ENCODE results near the gene HPSE. TPM values are rescaled to one million over a fixed set of nuclear protein-coding genes. Genes with fewer than 3 reads are reported as not detected.
"Not testable (repeated sequence)": the region's sequence is repeated elsewhere in the genome, so short reads cannot be mapped to it uniquely, and the experiment has no call there.

HPSE gene
- total RNA-seq, 1 donor from 2014 or later, result 1.8 TPM

DNA sequence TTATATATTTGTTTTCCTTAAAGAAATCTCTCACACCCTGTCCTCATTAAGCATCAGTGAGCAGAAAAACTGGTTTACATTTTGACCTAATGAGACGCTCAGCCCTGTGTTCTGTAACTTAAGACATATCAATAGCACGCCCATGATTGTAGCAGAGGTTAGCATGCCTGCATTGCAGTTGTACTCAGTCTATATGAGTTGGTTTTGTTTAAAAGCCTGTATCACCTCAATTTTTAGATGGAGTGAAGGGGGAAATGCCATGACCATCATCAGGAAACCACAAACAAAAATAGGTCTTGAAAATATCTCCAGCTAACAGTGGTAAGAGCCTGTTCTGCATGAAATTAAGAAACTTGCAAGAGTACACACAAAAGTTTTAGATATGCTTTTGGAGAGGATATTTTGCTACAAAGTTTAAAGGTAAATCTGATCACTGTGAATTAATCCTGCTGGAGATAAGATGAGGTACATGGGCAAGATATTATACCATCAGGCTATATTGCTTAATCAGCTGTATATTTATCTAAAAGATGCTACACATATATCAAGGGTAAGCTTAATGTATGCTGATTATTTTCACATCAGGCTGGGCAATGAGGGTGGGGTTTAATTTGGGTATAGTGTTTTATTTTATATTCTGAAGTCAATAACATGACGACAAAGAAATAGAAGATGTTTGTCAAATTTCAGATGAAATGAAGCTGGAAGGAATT lies 36.9 kb downstream of the HPSE start:
- DNase-seq, result no peak
- no peaks in the 10 kb centered on the region for H3K9me3 Mint-ChIP-seq (ENCODE audit: unreplicated experiment)
- TF ChIP-seq, protein P1, sequence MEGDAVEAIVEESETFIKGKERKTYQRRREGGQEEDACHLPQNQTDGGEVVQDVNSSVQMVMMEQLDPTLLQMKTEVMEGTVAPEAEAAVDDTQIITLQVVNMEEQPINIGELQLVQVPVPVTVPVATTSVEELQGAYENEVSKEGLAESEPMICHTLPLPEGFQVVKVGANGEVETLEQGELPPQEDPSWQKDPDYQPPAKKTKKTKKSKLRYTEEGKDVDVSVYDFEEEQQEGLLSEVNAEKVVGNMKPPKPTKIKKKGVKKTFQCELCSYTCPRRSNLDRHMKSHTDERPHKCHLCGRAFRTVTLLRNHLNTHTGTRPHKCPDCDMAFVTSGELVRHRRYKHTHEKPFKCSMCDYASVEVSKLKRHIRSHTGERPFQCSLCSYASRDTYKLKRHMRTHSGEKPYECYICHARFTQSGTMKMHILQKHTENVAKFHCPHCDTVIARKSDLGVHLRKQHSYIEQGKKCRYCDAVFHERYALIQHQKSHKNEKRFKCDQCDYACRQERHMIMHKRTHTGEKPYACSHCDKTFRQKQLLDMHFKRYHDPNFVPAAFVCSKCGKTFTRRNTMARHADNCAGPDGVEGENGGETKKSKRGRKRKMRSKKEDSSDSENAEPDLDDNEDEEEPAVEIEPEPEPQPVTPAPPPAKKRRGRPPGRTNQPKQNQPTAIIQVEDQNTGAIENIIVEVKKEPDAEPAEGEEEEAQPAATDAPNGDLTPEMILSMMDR (IDR thresholded peaks at IDR 0.05; ENCODE audit: partially characterized antibody, unreplicated experiment), result no peak
- no peak overlapping the region for H3K27ac Mint-ChIP-seq (ENCODE audit: unreplicated experiment)
- no peak overlapping the region for H3K4me3 Mint-ChIP-seq (ENCODE audit: unreplicated experiment)
- no peaks in the 10 kb centered on the region for H3K27me3 Mint-ChIP-seq (ENCODE audit: unreplicated experiment)
- H3K36me3 Mint-ChIP-seq (ENCODE audit: unreplicated experiment), result no peaks in the 10 kb centered on the region
- H3K4me1 Mint-ChIP-seq (ENCODE audit: low read depth, unreplicated experiment), result no peaks in the 10 kb centered on the region

DNA sequence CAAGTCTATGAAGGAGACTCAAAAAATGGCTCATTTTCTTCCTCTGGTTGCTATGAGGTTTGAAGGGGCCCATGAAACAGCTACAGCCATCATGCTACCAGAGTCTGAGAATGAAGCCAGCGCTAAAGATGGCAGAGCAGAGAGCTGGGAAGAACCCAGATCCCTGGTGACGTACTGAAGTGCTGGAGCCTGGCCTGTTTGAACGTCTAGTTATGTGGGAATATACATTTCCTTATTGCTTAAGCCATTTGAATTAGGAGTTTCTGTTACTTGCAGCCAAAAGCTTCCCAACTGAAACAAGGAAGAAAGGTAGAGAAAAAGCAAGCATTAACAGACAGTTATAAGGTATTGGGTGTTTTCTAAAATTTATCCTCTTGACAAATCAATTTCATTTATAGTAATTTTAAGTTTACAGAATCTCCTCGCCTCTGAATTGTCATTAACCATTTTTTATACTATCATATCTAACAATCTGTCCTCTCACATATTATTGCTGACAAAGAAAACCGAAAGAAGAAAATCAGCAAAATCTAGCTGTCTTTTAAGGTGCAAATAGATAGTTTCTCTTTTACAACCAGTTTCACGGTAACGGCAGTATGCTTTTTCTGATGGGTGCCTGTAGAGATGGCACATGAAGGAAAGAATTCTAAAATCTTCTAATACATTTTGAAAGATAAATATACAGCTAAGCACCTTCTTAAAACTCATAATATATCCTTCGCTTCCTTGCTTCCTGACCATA lies 41.2 kb downstream of the HPSE start:
- TF ChIP-seq, protein P1 (IDR thresholded peaks at IDR 0.05; ENCODE audit: partially characterized antibody, unreplicated experiment), result no peak
- Mint-ChIP-seq H3K27ac (ENCODE audit: unreplicated experiment) (no peak overlapping the region), H3K9me3 (ENCODE audit: unreplicated experiment) (peaks cover 1% of the 10 kb centered on the region), H3K4me1 (ENCODE audit: low read depth, unreplicated experiment) (no peaks in the 10 kb centered on the region), H3K4me3 (ENCODE audit: unreplicated experiment) (no peak overlapping the region), H3K27me3 (ENCODE audit: unreplicated experiment) (no peaks in the 10 kb centered on the region), H3K36me3 (ENCODE audit: unreplicated experiment) (no peaks in the 10 kb centered on the region)
- DNase-seq, result no peak

DNA sequence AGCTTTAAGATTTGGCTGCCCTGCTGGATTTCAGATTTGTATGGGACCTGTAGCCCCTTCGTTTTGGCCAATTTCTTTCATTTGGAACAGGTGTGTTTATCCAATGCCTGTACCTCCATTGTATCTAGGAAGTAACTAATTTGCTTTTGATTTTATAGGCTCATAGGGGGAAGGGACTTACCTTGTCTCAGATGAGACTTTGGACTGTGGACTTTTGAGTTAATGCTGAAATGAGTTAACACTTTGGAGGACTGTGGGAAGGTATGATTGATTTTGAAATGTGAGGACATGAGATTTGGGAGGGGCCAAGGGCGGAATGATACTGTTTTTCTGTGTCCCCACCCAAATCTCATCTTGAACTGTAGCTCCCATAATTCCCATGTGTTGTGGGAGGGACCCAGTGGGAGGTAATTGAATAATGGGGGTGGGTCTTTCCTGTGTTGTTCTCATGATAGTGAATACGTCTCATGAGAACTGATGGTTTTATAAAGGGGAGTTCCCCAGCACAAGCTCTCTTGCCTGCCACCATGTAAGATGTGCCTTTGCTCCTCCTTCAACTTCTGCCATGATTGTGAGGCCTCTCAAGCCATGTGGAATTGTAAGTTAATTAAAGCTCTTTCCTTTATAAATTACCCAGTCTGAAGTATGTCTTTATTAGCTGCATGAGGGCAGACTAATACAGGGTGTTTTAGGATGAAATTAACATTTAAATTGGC lies 44.4 kb downstream of the HPSE start:
- not testable (repeated sequence) for H3K4me3 Mint-ChIP-seq (ENCODE audit: unreplicated experiment); H3K27ac Mint-ChIP-seq (ENCODE audit: unreplicated experiment); H3K4me1 Mint-ChIP-seq (ENCODE audit: low read depth, unreplicated experiment); H3K36me3 Mint-ChIP-seq (ENCODE audit: unreplicated experiment); H3K9me3 Mint-ChIP-seq (ENCODE audit: unreplicated experiment); H3K27me3 Mint-ChIP-seq (ENCODE audit: unreplicated experiment); DNase-seq

DNA sequence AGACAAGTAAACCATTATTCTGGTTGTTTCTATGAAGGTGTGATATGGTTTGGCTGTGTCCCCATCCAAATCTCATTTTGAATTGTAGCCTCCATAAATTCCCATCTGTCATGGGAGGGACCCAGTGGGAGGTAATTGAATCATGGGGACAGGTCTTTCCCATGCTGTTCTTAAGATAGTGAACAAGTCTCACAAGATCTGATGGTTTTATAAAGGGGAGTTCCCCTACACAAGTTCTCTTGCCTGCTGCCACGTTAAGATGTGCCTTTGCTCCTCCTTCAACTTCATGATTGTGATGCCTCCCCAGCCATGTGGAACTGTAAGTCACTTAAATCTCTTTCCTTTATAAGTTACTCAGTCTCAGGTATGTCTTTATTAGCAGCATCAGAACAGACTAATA lies 46.3 kb downstream of the HPSE start:
- H3K27ac Mint-ChIP-seq (ENCODE audit: unreplicated experiment); H3K27me3 Mint-ChIP-seq (ENCODE audit: unreplicated experiment); H3K4me3 Mint-ChIP-seq (ENCODE audit: unreplicated experiment); DNase-seq; H3K9me3 Mint-ChIP-seq (ENCODE audit: unreplicated experiment); H3K4me1 Mint-ChIP-seq (ENCODE audit: low read depth, unreplicated experiment); H3K36me3 Mint-ChIP-seq (ENCODE audit: unreplicated experiment): not testable (repeated sequence)

DNA sequence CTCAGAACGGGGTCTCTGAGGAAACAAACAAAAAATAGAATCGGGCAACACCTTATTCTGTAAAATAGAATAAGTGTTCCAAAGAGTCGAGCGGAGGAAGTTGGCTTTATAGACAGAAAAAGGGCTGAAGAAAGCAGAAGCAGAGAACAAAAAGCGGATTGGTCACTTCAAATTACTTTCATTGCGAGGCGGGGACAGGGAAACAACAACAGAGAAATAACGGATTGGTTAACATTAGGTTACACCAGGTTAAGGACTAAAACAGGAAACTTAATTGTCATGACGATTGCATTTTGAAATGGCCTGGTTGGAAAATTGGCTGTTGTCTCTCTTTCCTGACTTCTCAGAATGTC lies 49.6 kb downstream of the HPSE start:
- no peak for DNase-seq

More for the DNA sequence above, 49.6 kb downstream of the HPSE start:
- H3K4me1 Mint-ChIP-seq (ENCODE audit: low read depth, unreplicated experiment), result peaks cover 11% of the 10 kb centered on the region
- no peaks in the 10 kb centered on the region for H3K36me3 Mint-ChIP-seq (ENCODE audit: unreplicated experiment)
- peak overlapping the region; percentile 45 for H3K27ac Mint-ChIP-seq (ENCODE audit: unreplicated experiment)
- peak overlapping the region; percentile 92 for H3K4me3 Mint-ChIP-seq (ENCODE audit: unreplicated experiment)
- TF ChIP-seq, protein P1 (IDR thresholded peaks at IDR 0.05; ENCODE audit: partially characterized antibody, unreplicated experiment), result no peak
- H3K9me3 Mint-ChIP-seq (ENCODE audit: unreplicated experiment), result peaks cover 8% of the 10 kb centered on the region
- no peaks in the 10 kb centered on the region for H3K27me3 Mint-ChIP-seq (ENCODE audit: unreplicated experiment)
